ENCODE data around the gene FCGR2B. TPM values are rescaled to one million over a fixed set of nuclear protein-coding genes. Genes with fewer than 3 reads are reported as not detected.
"Not testable (repeated sequence)": the region's sequence is repeated elsewhere in the genome, so short reads cannot be mapped to it uniquely, and the experiment has no call there.

The FCGR2B gene
- total RNA-seq, 2 experiments from 2014 or later = not detected

DNA sequence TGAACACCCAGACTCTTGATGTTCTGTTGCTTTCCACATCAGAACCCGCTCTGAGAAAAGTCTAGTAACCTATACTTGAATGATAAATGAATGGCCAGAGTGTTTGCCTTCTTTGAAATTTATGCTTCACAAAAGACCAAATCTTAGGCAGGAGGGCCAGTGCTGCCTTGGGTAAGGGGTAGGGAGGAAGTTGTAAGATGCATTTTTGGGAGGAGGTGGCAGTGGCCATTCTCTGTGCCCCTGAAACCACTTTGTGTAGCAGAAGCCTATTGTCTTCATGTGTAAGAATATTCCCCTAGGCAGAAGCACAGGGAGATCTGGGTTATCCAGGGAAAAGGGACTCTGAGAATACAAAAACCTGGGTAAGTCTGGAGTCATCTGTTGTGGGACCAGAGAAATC is 626 bp downstream of the FCGR2B start:
- DNase-seq; POLR2A ChIA-PET; H3K9me3 Mint-ChIP-seq; H3K36me3 Mint-ChIP-seq; H3K4me3 Mint-ChIP-seq; intact Hi-C loops (cut with micrococcal nuclease); H3K4me1 Mint-ChIP-seq (ENCODE audit: low read depth); H3K27ac Mint-ChIP-seq; H3K27me3 Mint-ChIP-seq; CTCF ChIA-PET: not testable (repeated sequence)

GRCh38 chr1:161664689-161665088 is 1.7 kb downstream of the FCGR2B start:
- intact Hi-C loops (cut with micrococcal nuclease); H3K36me3 Mint-ChIP-seq; DNase-seq; CTCF ChIA-PET; H3K27ac Mint-ChIP-seq; H3K9me3 Mint-ChIP-seq; H3K27me3 Mint-ChIP-seq; H3K4me1 Mint-ChIP-seq (ENCODE audit: low read depth); H3K4me3 Mint-ChIP-seq; POLR2A ChIA-PET: not testable (repeated sequence)

- H3K27me3 Mint-ChIP-seq; CTCF ChIA-PET; H3K9me3 Mint-ChIP-seq; H3K4me3 Mint-ChIP-seq; H3K36me3 Mint-ChIP-seq; H3K27ac Mint-ChIP-seq; H3K4me1 Mint-ChIP-seq (ENCODE audit: low read depth); POLR2A ChIA-PET; intact Hi-C loops (cut with micrococcal nuclease): not testable (repeated sequence)
- peak; percentile 43 for DNase-seq
Observed at GRCh38 chr1:161671045-161672020, 8.4 kb downstream of the FCGR2B start.

DNA sequence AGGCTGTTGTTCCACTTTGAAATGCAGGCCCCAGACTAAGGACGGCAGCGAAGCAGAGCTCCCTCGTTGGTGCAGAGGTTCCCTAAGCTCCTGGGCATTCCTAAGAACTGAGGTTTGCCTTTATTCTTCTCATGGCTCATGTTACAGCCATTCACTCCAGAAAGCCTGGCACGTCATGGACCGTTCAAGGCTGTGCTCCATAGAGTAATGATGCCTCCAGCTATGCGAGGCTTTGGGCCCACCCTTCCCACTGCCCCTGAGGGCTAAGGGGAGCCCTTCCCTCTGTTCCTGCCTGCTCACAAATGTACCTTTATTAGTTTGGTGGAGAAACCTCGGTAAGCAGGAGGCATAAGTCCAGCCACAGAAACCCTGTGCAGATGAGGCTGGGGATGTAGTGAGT is 10.5 kb downstream of the FCGR2B start:
- POLR2A ChIA-PET; H3K36me3 Mint-ChIP-seq; H3K4me1 Mint-ChIP-seq (ENCODE audit: low read depth); DNase-seq; H3K4me3 Mint-ChIP-seq; H3K9me3 Mint-ChIP-seq; H3K27me3 Mint-ChIP-seq; intact Hi-C loops (cut with micrococcal nuclease); CTCF ChIA-PET; H3K27ac Mint-ChIP-seq: not testable (repeated sequence)

GRCh38 chr1:161674447-161674846 is 11.5 kb downstream of the FCGR2B start:
- CTCF ChIA-PET; POLR2A ChIA-PET; DNase-seq; H3K4me3 Mint-ChIP-seq; intact Hi-C loops (cut with micrococcal nuclease); H3K27ac Mint-ChIP-seq; H3K9me3 Mint-ChIP-seq; H3K4me1 Mint-ChIP-seq (ENCODE audit: low read depth); H3K27me3 Mint-ChIP-seq; H3K36me3 Mint-ChIP-seq: not testable (repeated sequence)

- H3K4me3 Mint-ChIP-seq; intact Hi-C loops (cut with micrococcal nuclease); H3K9me3 Mint-ChIP-seq: not testable (repeated sequence)
Observed at GRCh38 chr1:161674908-161675307, 12.0 kb downstream of the FCGR2B start.

DNA sequence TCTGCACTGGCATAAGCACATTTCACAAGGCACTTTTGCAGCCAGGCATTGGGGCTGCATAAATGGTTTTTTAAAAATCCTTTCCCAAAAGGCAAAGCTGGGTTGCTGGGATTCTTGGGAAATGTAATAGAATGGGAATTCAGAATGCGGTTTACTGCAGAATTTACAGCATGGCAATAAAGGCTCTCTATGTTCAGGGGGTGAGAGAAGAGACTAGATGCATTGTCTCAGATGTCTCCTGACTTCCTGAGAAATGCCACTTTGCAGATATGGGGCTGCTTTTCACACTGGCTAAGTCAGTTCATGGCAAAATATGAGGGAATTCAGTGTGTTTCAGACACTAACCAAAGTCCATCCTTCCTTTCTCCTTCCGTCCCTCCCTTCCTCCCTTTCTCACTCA is 13.5 kb downstream of the FCGR2B start:
- Mint-ChIP-seq H3K9me3 (no peaks in the 10 kb centered on the region), H3K27me3 (no peaks in the 10 kb centered on the region), H3K36me3 (no peaks in the 10 kb centered on the region), H3K4me1 (ENCODE audit: low read depth) (peaks cover 4% of the 10 kb centered on the region), H3K27ac (no peak overlapping the region), H3K4me3 (no peak overlapping the region)
- no peak for DNase-seq
- POLR2A ChIA-PET = no interaction called here
- intact Hi-C loops (cut with micrococcal nuclease) = no loop called here
- CTCF ChIA-PET = no interaction called here

More at GRCh38 chr1:161674908-161675307, 12.0 kb downstream of the FCGR2B start:
- POLR2A ChIA-PET; H3K27me3 Mint-ChIP-seq; DNase-seq; CTCF ChIA-PET; H3K4me1 Mint-ChIP-seq (ENCODE audit: low read depth); H3K27ac Mint-ChIP-seq; H3K36me3 Mint-ChIP-seq: not testable (repeated sequence)

DNA sequence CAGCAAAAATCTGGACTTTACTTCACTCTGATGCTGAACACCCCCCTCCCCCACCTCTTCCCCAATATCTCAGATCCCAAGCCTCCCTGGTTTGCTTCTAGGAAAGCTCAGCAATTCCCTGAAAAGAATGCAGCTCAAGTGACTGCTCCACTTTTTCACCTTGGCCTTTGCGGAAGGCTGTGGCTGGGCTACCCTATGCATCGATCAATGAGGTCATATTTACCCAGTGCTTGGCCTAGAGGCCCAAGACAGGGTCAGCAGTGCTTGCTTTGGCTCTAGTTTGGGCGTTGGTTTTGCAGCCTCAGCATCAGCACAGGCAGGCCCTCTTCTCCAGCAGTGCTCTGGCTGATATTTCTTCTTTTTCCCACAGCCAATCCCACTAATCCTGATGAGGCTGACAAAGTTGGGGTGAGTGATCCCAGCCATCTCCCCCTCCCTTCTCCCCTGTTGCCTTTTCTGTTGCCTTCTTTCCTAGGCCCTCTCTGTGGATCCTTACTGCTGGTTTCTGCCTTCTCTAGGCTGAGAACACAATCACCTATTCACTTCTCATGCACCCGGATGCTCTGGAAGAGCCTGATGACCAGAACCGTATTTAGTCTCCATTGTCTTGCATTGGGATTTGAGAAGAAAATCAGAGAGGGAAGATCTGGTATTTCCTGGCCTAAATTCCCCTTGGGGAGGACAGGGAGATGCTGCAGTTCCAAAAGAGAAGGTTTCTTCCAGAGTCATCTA is 14.2 kb downstream of the FCGR2B start:
- no peak for DNase-seq
- intact Hi-C loops (cut with micrococcal nuclease) = no loop called here
- Mint-ChIP-seq H3K27me3 (no peaks in the 10 kb centered on the region), H3K9me3 (no peaks in the 10 kb centered on the region), H3K4me1 (ENCODE audit: low read depth) (peaks cover 2% of the 10 kb centered on the region), H3K4me3 (no peak overlapping the region), H3K27ac (no peak overlapping the region), H3K36me3 (no peaks in the 10 kb centered on the region)
- POLR2A ChIA-PET = no interaction called here
- CTCF ChIA-PET = no interaction called here

- H3K27ac Mint-ChIP-seq = no peak overlapping the region
- intact Hi-C loops (cut with micrococcal nuclease) = no loop called here
- H3K9me3 Mint-ChIP-seq = no peaks in the 10 kb centered on the region
- no peak overlapping the region for H3K4me3 Mint-ChIP-seq
- H3K27me3 Mint-ChIP-seq = peaks cover 2% of the 10 kb centered on the region
- no peak for DNase-seq
- peaks cover 2% of the 10 kb centered on the region for H3K4me1 Mint-ChIP-seq (ENCODE audit: low read depth)
- ChIA-PET CTCF (no interaction called here), POLR2A (no interaction called here)
- no peaks in the 10 kb centered on the region for H3K36me3 Mint-ChIP-seq
Observed at GRCh38 chr1:161678500-161678899, 15.6 kb downstream of the FCGR2B start.

- Mint-ChIP-seq H3K36me3 (no peaks in the 10 kb centered on the region), H3K4me1 (ENCODE audit: low read depth) (no peaks in the 10 kb centered on the region), H3K9me3 (no peaks in the 10 kb centered on the region), H3K27ac (no peak overlapping the region), H3K27me3 (peaks cover 6% of the 10 kb centered on the region), H3K4me3 (no peak overlapping the region)
- intact Hi-C loops (cut with micrococcal nuclease) = no loop called here
- CTCF ChIA-PET = no interaction called here
- POLR2A ChIA-PET = no interaction called here
- DNase-seq = no peak
Observed at GRCh38 chr1:161681879-161682278, 18.9 kb downstream of the FCGR2B start.

DNA sequence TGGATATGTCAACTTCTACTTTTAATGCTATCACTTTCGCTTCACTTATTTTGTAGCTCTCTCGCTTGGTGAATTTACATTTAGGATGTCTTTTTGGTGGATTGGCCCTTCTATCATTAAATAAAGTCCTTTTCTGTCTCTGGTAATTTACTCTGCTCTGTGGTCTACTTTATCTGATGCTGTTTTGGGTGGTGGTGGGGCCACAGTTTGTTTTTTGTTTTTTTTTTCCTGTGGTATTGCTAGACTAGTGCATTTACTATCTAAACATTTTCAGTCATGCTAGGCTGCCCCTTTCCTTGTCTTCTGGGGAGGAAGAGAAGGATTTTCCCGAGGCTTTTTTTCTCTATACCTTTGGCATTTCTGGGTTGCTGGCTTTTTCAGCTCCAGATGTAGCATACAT is 26.0 kb downstream of the FCGR2B start:
- no peaks in the 10 kb centered on the region for H3K36me3 Mint-ChIP-seq
- no peak overlapping the region for H3K4me3 Mint-ChIP-seq
- H3K27ac Mint-ChIP-seq = no peak overlapping the region
- H3K9me3 Mint-ChIP-seq = no peaks in the 10 kb centered on the region
- DNase-seq = no peak
- H3K4me1 Mint-ChIP-seq (ENCODE audit: low read depth) = no peaks in the 10 kb centered on the region
- peaks cover 12% of the 10 kb centered on the region for H3K27me3 Mint-ChIP-seq
- ChIA-PET POLR2A (no interaction called here), CTCF (interaction anchor here (0.7 kb wide), 1 partner anchor 19 kb away, joined by 3 read pairs; no protein-coding TSS in a partner anchor)
- intact Hi-C loops (cut with micrococcal nuclease) = no loop called here

- Mint-ChIP-seq H3K4me3 (no peak overlapping the region), H3K27me3 (peaks cover 14% of the 10 kb centered on the region), H3K27ac (no peak overlapping the region), H3K36me3 (no peaks in the 10 kb centered on the region), H3K9me3 (no peaks in the 10 kb centered on the region), H3K4me1 (ENCODE audit: low read depth) (no peaks in the 10 kb centered on the region)
- POLR2A ChIA-PET = no interaction called here
- DNase-seq = no peak
- CTCF ChIA-PET = no interaction called here
- intact Hi-C loops (cut with micrococcal nuclease) = no loop called here
Observed at GRCh38 chr1:161691846-161692245, 28.9 kb downstream of the FCGR2B start.
